Inflammatory macrophage (primary cell): Measurements from ENCODE around the gene RELN.

ENCODE experiments used
- DNase-seq, 2 donors: peaks; one replicate each; pipeline ENCODE4 v3.0.0-alpha.2; 2020 to 2022

The RELN gene

GRCh38 chr7:103711413-103711812 lies 278.0 kb downstream of the RELN start:
- no peak for DNase-seq

GRCh38 chr7:103710247-103710646 lies 279.2 kb downstream of the RELN start:
- DNase-seq: no peak

GRCh38 chr7:103706805-103707204 lies 282.7 kb downstream of the RELN start:
- DNase-seq: no peak

GRCh38 chr7:103705542-103705941 lies 283.9 kb downstream of the RELN start:
- DNase-seq: no peak

GRCh38 chr7:103704701-103705100 lies 284.8 kb downstream of the RELN start:
- DNase-seq: no peak

- no peak for DNase-seq
These were observed 286.5 kb downstream of the RELN start for GRCh38 chr7:103702982-103703381.

GRCh38 chr7:103702454-103702853 lies 287.0 kb downstream of the RELN start:
- DNase-seq: no peak

GRCh38 chr7:103699032-103699431 lies 290.4 kb downstream of the RELN start:
- DNase-seq: no peak

- DNase-seq: no peak
These were observed 291.4 kb downstream of the RELN start for GRCh38 chr7:103698064-103698463.

GRCh38 chr7:103695521-103695920 lies 293.9 kb downstream of the RELN start:
- no peak for DNase-seq

GRCh38 chr7:103694304-103694703 lies 295.2 kb downstream of the RELN start:
- DNase-seq: no peak

- no peak for DNase-seq
These were observed 298.2 kb downstream of the RELN start for GRCh38 chr7:103691291-103691690.

- no peak for DNase-seq
These were observed 299.1 kb downstream of the RELN start for GRCh38 chr7:103690242-103690974.

- DNase-seq: no peak
These were observed 300.2 kb downstream of the RELN start for GRCh38 chr7:103689255-103689654.

- no peak for DNase-seq
These were observed 301.5 kb downstream of the RELN start for GRCh38 chr7:103687951-103688350.

GRCh38 chr7:103687272-103687671 lies 302.2 kb downstream of the RELN start:
- no peak for DNase-seq

- DNase-seq: no peak
These were observed 302.7 kb downstream of the RELN start for GRCh38 chr7:103686763-103687162.

- DNase-seq: no peak
These were observed 303.4 kb downstream of the RELN start for GRCh38 chr7:103686064-103686463.

- DNase-seq: no peak
These were observed 303.8 kb downstream of the RELN start for GRCh38 chr7:103685646-103686045.

- DNase-seq: no peak
These were observed 306.1 kb downstream of the RELN start for GRCh38 chr7:103683348-103683747.

GRCh38 chr7:103680161-103681144 lies 309.0 kb downstream of the RELN start:
- DNase-seq: no peak

- no peak for DNase-seq
These were observed 310.0 kb downstream of the RELN start for GRCh38 chr7:103679151-103680132.
